Activated CD4-positive, alpha-beta T cell treated with anti-CD3 and anti-CD28 coated beads for 36 hours (primary cell): ENCODE data around the gene UBE2QL1. TPM values are rescaled to one million over a fixed set of nuclear protein-coding genes. Genes with fewer than 3 reads are reported as not detected.

Experiments
- ATAC-seq: fragments of 200-7000 bp; cut with Tn5 transposase; one replicate; pipeline ENCODE4 v1.10.0; 2021; ENCODE audit warnings: mild to moderate bottlenecking, moderate library complexity
- CTCF ChIA-PET: fragments of 350-600 bp; sonication (Branson Sonifier 250); formaldehyde crosslinking; loops from one replicate; lab custom pipeline; 2021; ENCODE audit warnings: antibody characterized with exemption; lab: Charles Lee
- POLR2A ChIA-PET: fragments of 350-600 bp; sonication (Branson Sonifier 250); formaldehyde crosslinking; loops from one replicate; lab custom pipeline; 2021; ENCODE audit warnings: antibody characterized with exemption, inconsistent platforms; lab: Charles Lee
- DNase-seq: peaks from one replicate; pipeline ENCODE4 v3.0.0-alpha.2; 2020
- H3K27ac Mint-ChIP-seq: one replicate; pipeline ENCODE4 v1.8.0; 2021; ENCODE audit warnings: mixed read lengths
- H3K27me3 Mint-ChIP-seq: one replicate; pipeline ENCODE4 v1.8.0; 2021; ENCODE audit warnings: mixed read lengths
- H3K36me3 Mint-ChIP-seq: one replicate; pipeline ENCODE4 v1.8.0; 2021; ENCODE audit warnings: low read depth, mixed read lengths
- H3K4me1 Mint-ChIP-seq: one replicate; pipeline ENCODE4 v1.8.0; 2021; ENCODE audit warnings: mixed read lengths
- H3K4me3 Mint-ChIP-seq: one replicate; pipeline ENCODE4 v1.8.0; 2021; ENCODE audit warnings: mild to moderate bottlenecking, moderate library complexity, mixed read lengths
- H3K9me3 Mint-ChIP-seq: one replicate; pipeline ENCODE4 v1.8.0; 2021; ENCODE audit warnings: low read depth, mixed read lengths
- intact Hi-C, 2 experiments: fragments of 100-400 bp; cut with DNase I in 1 of 2; cut with micrococcal nuclease in 1 of 2; formaldehyde crosslinking; loops; one replicate each; pipeline versions ENCODE4 v1.14.2 to v1.15.1; 2022 to 2024; cut with DNase I, micrococcal nuclease
- total RNA-seq, 2 experiments: library from RNA; stranded (reverse); gene quantifications; one replicate each; pipeline ENCODE4 v1.2.3, GENCODE V29; 2021

UBE2QL1 gene
- total RNA-seq, 2 experiments from 2014 or later = not detected

DNA sequence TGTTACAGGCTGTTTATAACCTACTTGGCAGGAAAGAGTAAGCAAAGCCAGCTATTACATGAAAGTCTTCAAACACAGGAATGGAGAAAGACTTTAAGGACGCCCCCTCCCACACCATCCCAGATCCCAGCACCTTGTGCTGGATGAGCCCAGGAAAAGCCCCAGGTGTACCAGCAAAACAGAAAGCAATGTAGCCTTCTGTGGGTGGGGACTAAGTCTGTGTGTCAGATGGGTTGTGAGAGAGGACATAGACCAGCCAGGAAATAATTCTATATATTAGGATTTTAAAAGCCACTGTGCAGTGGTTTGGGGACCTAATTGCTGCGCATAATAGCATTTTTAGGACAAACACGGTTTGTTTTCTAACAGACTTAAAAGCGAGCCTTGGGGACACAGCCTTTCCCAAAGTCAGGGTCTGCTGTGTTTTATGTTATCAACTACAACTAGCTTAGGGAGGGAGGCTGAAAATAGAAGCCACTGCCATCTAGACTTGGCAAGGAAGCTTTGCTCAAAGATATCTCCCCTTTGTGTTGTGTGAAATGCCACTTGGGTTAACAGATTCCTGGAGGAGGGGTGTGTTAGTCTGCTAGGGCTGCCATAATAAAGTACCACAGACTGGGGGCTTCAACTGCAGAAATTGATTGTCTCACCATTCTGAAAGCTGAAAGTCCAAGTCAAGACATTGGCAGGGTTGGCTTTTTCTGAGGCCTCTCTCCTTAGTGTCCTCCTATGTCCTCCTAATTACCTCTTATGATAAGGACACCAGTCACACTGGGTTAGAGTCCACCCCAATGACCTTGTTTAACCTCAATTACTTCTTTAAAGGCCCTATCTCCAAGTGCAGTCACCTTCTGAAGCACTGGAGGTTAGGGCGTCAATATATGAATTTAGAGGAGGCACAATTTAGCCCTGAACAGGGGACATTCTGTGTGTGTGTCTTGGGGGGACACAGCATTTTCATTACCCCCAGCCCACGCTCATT, 17.2 kb upstream of the UBE2QL1 start:
- ATAC-seq = no peak
- no peaks in the 10 kb centered on the region for H3K9me3 Mint-ChIP-seq

DNA sequence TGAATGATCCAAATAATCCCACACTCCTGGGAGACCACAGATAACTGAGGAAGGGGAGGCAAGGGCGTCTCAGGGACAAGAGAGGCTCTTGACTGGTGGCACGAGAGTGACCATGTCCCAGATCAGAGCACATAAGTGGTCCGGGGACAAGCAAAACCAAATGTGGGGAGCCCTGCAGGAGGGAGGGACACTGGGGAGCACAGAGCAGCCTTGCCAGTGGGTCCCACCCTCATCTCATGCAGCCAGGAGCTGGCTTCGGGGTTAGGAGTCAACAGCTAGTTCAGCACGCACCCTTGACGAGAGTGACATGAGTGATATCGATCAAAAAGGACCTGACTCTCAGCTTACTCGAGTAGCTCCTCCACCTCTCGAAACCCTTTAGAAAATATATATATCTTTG, 16.5 kb upstream of the UBE2QL1 start:
- DNase-seq = no peak
- ChIA-PET POLR2A (no interaction called here), CTCF (no interaction called here)
- Mint-ChIP-seq H3K4me1 (no peaks in the 10 kb centered on the region), H3K36me3 (no peaks in the 10 kb centered on the region), H3K4me3 (no peak overlapping the region), H3K9me3 (no peaks in the 10 kb centered on the region), H3K27ac (no peak overlapping the region), H3K27me3 (peaks cover 37% of the 10 kb centered on the region)
- no peak for ATAC-seq
- intact Hi-C loops = no loop called here

More for the DNA sequence above, 17.2 kb upstream of the UBE2QL1 start:
- no peak for DNase-seq
- intact Hi-C loops = no loop called here
- ChIA-PET POLR2A (no interaction called here), CTCF (no interaction called here)
- Mint-ChIP-seq H3K27ac (no peak overlapping the region), H3K27me3 (peaks cover 35% of the 10 kb centered on the region), H3K4me1 (no peaks in the 10 kb centered on the region), H3K36me3 (no peaks in the 10 kb centered on the region), H3K4me3 (no peak overlapping the region)

DNA sequence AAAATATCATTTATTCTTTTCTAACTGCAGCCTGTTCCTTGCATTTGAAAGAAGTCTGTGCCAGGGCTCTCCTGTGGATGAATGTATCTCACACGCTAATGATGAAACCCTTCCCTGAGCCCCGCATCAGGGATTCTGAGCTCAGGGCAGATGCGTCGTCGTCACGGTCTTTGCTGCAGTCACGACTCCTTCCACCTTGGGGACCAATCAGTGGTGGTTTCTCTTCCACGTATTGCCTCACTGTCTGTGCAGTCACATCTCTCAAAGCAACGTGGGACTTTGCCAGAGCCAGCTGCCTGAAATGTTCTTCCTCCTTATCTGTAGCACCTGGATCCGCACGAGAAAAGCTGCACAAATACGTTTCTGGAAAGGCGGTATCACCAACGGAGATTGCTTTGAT, 13.9 kb upstream of the UBE2QL1 start:
- CTCF ChIA-PET = interaction anchor here (0.6 kb wide), 1 partner anchor 10 kb away, joined by 3 read pairs; no protein-coding TSS in a partner anchor
- no peaks in the 10 kb centered on the region for H3K9me3 Mint-ChIP-seq
- intact Hi-C loops = loop anchor here in 1 of 2 experiments (5.0 kb wide), 1 partner anchor 942 kb away; no protein-coding TSS in a partner anchor

GRCh38 chr5:6435356-6435755, 13.3 kb upstream of the UBE2QL1 start:
- CTCF ChIA-PET = interaction anchor here (0.6 kb wide), 1 partner anchor 8 kb away, joined by 3 read pairs; no protein-coding TSS in a partner anchor
- no peaks in the 10 kb centered on the region for H3K36me3 Mint-ChIP-seq
- no peaks in the 10 kb centered on the region for H3K9me3 Mint-ChIP-seq
- H3K27me3 Mint-ChIP-seq = peaks cover 37% of the 10 kb centered on the region
- POLR2A ChIA-PET = no interaction called here
- no peak overlapping the region for H3K4me3 Mint-ChIP-seq
- no peak overlapping the region for H3K27ac Mint-ChIP-seq
- ATAC-seq = no peak
- H3K4me1 Mint-ChIP-seq = no peaks in the 10 kb centered on the region
- intact Hi-C loops = loop anchor here in 1 of 2 experiments (5.0 kb wide), 1 partner anchor 943 kb away; no protein-coding TSS in a partner anchor
- peak; percentile 51 for DNase-seq

More for the DNA sequence above, 13.9 kb upstream of the UBE2QL1 start:
- Mint-ChIP-seq H3K27me3 (peaks cover 37% of the 10 kb centered on the region), H3K27ac (no peak overlapping the region), H3K36me3 (no peaks in the 10 kb centered on the region), H3K4me1 (no peaks in the 10 kb centered on the region), H3K4me3 (no peak overlapping the region)
- no peak for DNase-seq
- POLR2A ChIA-PET = no interaction called here
- no peak for ATAC-seq

DNA sequence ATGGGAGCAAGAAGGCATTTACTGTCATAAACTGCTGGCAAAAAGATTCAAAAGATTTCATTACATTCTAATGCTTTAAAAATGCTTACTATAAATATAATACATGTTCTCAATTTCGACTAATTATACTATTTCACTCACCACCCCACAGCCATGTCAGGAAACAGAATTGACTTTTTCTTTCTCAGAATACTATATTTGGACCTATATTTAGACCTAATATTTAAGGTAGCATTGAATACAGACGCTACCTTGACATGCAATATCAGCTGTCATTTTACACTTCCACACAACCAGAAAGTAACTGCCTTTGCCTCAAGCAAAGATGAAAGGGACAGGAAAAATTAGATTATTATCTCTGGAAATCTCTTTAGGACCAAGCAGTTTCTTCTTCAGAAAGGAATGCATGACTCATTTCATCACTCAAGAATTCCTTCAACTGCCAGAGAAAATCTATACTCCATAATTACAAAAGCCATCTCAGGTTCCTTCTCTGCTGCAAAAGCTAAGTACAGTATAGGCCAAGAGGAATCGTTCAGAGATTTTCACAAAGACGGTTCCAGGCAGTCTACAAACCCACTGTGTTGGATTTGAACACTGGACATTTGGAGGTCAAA, 11.8 kb upstream of the UBE2QL1 start:
- no peak for ATAC-seq
- DNase-seq = no peak
- Mint-ChIP-seq H3K4me3 (no peak overlapping the region), H3K27me3 (peaks cover 46% of the 10 kb centered on the region), H3K9me3 (no peaks in the 10 kb centered on the region), H3K4me1 (no peaks in the 10 kb centered on the region), H3K27ac (no peak overlapping the region), H3K36me3 (no peaks in the 10 kb centered on the region)
- intact Hi-C loops = loop anchor here in 1 of 2 experiments (5.0 kb wide), 1 partner anchor 945 kb away; no protein-coding TSS in a partner anchor
- POLR2A ChIA-PET = no interaction called here
- CTCF ChIA-PET = no interaction called here

DNA sequence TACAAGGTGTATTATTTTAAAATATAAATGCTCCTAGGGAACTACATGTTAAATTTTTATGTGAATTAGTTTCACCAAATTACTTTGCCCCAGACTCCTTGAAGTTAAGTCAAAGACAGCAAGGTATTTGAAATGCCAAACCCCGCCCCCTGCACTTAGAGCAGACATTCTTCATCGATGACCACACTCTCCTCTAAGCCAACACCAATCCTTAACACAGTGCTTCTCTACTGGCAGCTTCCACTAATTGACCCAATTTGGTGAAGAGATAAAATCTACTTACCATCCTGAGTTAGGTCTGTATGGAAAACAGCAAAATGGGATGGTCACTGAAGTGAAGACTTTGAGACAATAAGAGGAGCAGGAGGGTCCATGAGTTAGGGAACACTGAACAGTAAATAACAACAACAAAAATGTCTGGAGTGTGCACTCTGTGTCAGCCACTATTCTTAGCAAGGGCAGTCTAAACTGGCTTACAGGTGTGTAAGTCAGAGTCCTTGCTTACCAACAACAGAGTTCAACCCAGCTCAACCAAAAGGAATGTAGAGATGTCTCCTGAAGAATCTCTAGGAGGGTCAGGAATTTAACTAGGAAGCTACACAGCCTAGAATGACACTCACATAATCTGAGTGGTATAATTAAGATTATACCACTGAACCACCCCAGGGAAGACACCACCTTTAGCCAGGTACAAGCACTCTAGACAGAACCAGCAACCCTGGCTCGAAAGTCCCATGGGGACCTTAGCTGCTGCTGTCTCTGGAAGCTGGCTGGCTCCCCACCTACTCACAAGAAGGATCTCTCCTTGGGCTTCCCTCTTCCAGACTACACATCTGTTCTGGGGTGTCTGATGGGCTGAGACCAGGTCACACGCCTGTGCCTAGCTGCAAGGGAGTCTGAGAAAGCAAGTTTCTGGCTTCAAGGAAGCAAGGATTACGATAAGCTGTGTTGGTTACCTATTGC, 8.8 kb upstream of the UBE2QL1 start:
- Mint-ChIP-seq H3K4me3 (no peak overlapping the region), H3K27me3 (peaks cover 43% of the 10 kb centered on the region), H3K36me3 (no peaks in the 10 kb centered on the region), H3K27ac (no peak overlapping the region), H3K9me3 (no peaks in the 10 kb centered on the region), H3K4me1 (no peaks in the 10 kb centered on the region)
- CTCF ChIA-PET = no interaction called here
- POLR2A ChIA-PET = no interaction called here
- ATAC-seq (no peak), DNase-seq (no peak)
- intact Hi-C loops = loop anchor here in 1 of 2 experiments (5.0 kb wide), 1 partner anchor 948 kb away; no protein-coding TSS in a partner anchor

- peaks cover 35% of the 10 kb centered on the region for H3K27me3 Mint-ChIP-seq
- no peak for ATAC-seq
- H3K36me3 Mint-ChIP-seq = no peaks in the 10 kb centered on the region
- ChIA-PET POLR2A (no interaction called here), CTCF (no interaction called here)
- H3K4me3 Mint-ChIP-seq = no peak overlapping the region
- H3K4me1 Mint-ChIP-seq = no peaks in the 10 kb centered on the region
- no peaks in the 10 kb centered on the region for H3K9me3 Mint-ChIP-seq
- H3K27ac Mint-ChIP-seq = no peak overlapping the region
- DNase-seq = no peak
- intact Hi-C loops = no loop called here
Measured at GRCh38 chr5:6442333-6442732, 6.3 kb upstream of the UBE2QL1 start.

DNA sequence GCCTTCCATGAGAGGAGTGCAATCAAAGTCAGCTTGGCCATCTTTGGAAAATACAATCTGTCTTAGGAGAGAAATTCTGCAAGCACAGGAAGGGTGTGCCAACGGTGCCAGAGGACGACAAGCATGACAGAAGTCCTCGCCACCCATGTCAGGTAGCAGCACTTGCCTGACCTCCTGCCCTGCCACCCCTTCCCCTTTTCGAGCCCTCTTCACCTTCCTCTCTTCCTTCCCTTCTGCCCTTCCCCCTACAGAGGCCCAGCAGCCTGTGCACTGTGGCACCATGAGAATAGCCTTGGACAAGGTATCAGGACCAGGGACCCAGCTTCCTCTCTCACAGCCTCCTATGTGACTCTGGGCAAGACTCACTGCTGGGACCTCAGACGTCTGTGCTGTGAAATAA, 5.3 kb upstream of the UBE2QL1 start:
- no peaks in the 10 kb centered on the region for H3K4me1 Mint-ChIP-seq
- no peaks in the 10 kb centered on the region for H3K9me3 Mint-ChIP-seq
- peaks cover 31% of the 10 kb centered on the region for H3K27me3 Mint-ChIP-seq
- H3K4me3 Mint-ChIP-seq = no peak overlapping the region
- H3K36me3 Mint-ChIP-seq = no peaks in the 10 kb centered on the region
- intact Hi-C loops = no loop called here
- no peak overlapping the region for H3K27ac Mint-ChIP-seq
- ChIA-PET POLR2A (no interaction called here), CTCF (interaction anchor here (0.6 kb wide), 1 partner anchor 8 kb away, joined by 3 read pairs; no protein-coding TSS in a partner anchor)
- no peak for DNase-seq
- ATAC-seq = no peak

GRCh38 chr5:6446042-6446441, 2.6 kb upstream of the UBE2QL1 start:
- ChIA-PET POLR2A (interaction anchor here (0.7 kb wide), 1 partner anchor 1221 kb away, joined by 4 read pairs; no protein-coding TSS in a partner anchor), CTCF (interaction anchor here (1.0 kb wide), 1 partner anchor 16 kb away, joined by 3 read pairs; no protein-coding TSS in a partner anchor)
- peaks cover 45% of the 10 kb centered on the region for H3K27me3 Mint-ChIP-seq
- DNase-seq (no peak), ATAC-seq (no peak)
- H3K4me3 Mint-ChIP-seq = no peak overlapping the region
- peaks cover 12% of the 10 kb centered on the region for H3K4me1 Mint-ChIP-seq
- no peak overlapping the region for H3K27ac Mint-ChIP-seq
- no peaks in the 10 kb centered on the region for H3K9me3 Mint-ChIP-seq
- intact Hi-C loops = no loop called here
- H3K36me3 Mint-ChIP-seq = no peaks in the 10 kb centered on the region

- CTCF ChIA-PET = no interaction called here
- Mint-ChIP-seq H3K27me3 (peaks cover 42% of the 10 kb centered on the region), H3K36me3 (no peaks in the 10 kb centered on the region), H3K4me1 (peaks cover 12% of the 10 kb centered on the region), H3K27ac (no peak overlapping the region), H3K9me3 (no peaks in the 10 kb centered on the region), H3K4me3 (no peak overlapping the region)
- ATAC-seq (no peak), DNase-seq (no peak)
- POLR2A ChIA-PET = no interaction called here
- intact Hi-C loops = no loop called here
Measured at GRCh38 chr5:6446626-6447309, 1.9 kb upstream of the UBE2QL1 start.
